Measurements from ENCODE around the gene FBXO31. TPM values are rescaled to one million over a fixed set of nuclear protein-coding genes. Genes with fewer than 3 reads are reported as not detected.
A peak's percentile ranks its signal among the peaks of the same experiment; 100 is the strongest.

The FBXO31 gene
- total and polyA plus RNA-seq, 2 of the 13 experiments (the other 11 are each of a cell fraction or from before 2014, with no cell fraction given): 92.4 to 101 TPM

- no peak; the same call in 1 of the 2 replicates for TF ChIP-seq ZNF772 (CRISPR knock-in tag; IDR thresholded peaks at IDR 0.05)
- TF ChIP-seq, protein P1, sequence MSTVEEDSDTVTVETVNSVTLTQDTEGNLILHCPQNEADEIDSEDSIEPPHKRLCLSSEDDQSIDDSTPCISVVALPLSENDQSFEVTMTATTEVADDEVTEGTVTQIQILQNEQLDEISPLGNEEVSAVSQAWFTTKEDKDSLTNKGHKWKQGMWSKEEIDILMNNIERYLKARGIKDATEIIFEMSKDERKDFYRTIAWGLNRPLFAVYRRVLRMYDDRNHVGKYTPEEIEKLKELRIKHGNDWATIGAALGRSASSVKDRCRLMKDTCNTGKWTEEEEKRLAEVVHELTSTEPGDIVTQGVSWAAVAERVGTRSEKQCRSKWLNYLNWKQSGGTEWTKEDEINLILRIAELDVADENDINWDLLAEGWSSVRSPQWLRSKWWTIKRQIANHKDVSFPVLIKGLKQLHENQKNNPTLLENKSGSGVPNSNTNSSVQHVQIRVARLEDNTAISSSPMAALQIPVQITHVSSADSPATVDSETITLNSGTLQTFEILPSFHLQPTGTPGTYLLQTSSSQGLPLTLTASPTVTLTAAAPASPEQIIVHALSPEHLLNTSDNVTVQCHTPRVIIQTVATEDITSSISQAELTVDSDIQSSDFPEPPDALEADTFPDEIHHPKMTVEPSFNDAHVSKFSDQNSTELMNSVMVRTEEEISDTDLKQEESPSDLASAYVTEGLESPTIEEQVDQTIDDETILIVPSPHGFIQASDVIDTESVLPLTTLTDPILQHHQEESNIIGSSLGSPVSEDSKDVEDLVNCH (CRISPR knock-in tag; IDR thresholded peaks at IDR 0.05): no peak
- TF ChIP-seq, protein P2, sequence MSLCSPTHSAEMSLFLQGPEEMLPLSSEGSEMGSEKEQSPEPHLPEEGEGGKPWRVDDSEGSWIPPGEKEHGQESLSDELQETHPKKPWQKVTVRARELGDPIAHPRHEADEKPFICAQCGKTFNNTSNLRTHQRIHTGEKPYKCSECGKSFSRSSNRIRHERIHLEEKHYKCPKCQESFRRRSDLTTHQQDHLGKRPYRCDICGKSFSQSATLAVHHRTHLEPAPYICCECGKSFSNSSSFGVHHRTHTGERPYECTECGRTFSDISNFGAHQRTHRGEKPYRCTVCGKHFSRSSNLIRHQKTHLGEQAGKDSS (CRISPR knock-in tag; IDR thresholded peaks at IDR 0.05; ENCODE audit: borderline replicate concordance, low read depth): peak; percentile 81; the same call in 1 of the 2 replicates
- TF ChIP-seq ZFP37 (CRISPR knock-in tag; IDR thresholded peaks at IDR 0.05; ENCODE audit: borderline replicate concordance): peak; percentile 88
- TF ChIP-seq ZKSCAN8 (CRISPR knock-in tag; IDR thresholded peaks at IDR 0.05; ENCODE audit: borderline replicate concordance): no peak; the same call in 1 of the 2 replicates
- TF ChIP-seq, protein P3, sequence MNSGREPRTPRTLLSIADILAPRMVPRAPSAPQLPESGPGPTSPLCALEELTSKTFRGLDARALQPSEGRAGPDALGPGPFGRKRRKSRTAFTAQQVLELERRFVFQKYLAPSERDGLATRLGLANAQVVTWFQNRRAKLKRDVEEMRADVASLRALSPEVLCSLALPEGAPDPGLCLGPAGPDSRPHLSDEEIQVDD (CRISPR knock-in tag; IDR thresholded peaks at IDR 0.05; ENCODE audit: borderline replicate concordance): no peak
- no peak; the same call in 1 of the 2 replicates for TF ChIP-seq ZNF768 (CRISPR knock-in tag; IDR thresholded peaks at IDR 0.05)
- TF ChIP-seq TCF7L2 (IDR thresholded peaks at IDR 0.05; ENCODE audit: low read depth, low read length): no peak
- TF ChIP-seq RBM22 (optimal IDR thresholded peaks at IDR 0.05; ENCODE audit: low read length): peak; percentile 99
- no peak for TF ChIP-seq CBX2 (IDR thresholded peaks at IDR 0.05; ENCODE audit: low read depth, low read length)
- no peak for TF ChIP-seq CBX2 (CRISPR knock-in tag; IDR thresholded peaks at IDR 0.05; ENCODE audit: low read depth)
- TF ChIP-seq ZNF383 (CRISPR knock-in tag; IDR thresholded peaks at IDR 0.05; ENCODE audit: borderline replicate concordance): no peak
- peak; percentile 31; the same call in 1 of the 2 replicates for TF ChIP-seq TFAP4 (IDR thresholded peaks at IDR 0.05; ENCODE audit: borderline replicate concordance, low read depth)
- no peak; the same call in 1 of the 2 replicates for TF ChIP-seq NRL (CRISPR knock-in tag; IDR thresholded peaks at IDR 0.05; ENCODE audit: borderline replicate concordance)
- no peak for TF ChIP-seq ZBTB1 (CRISPR knock-in tag; IDR thresholded peaks at IDR 0.05; ENCODE audit: borderline replicate concordance)
- TF ChIP-seq CENPX (CRISPR knock-in tag; IDR thresholded peaks at IDR 0.05): no peak
- 0 out of 2 replicates have a peak, but pooled peaks have one; percentile 82 for TF ChIP-seq RFXANK (CRISPR knock-in tag; IDR thresholded peaks at IDR 0.05)
- TF ChIP-seq NR2F1 (CRISPR knock-in tag; IDR thresholded peaks at IDR 0.05): peak; percentile 82 to 84
- peak; percentile 77 for TF ChIP-seq ZNF12 (CRISPR knock-in tag; IDR thresholded peaks at IDR 0.05)
- TF ChIP-seq MIER2 (CRISPR knock-in tag; IDR thresholded peaks at IDR 0.05): peak; percentile 78; the same call in 1 of the 2 replicates
- no peak for TF ChIP-seq ZNF713 (CRISPR knock-in tag; IDR thresholded peaks at IDR 0.05)
- TF ChIP-seq ETV6 (CRISPR knock-in tag; conservative IDR thresholded peaks at IDR 0.05): peak; percentile 63; the same call in 1 of the 2 replicates
- no peak for TF ChIP-seq PHB2 (IDR thresholded peaks at IDR 0.05; ENCODE audit: partially characterized antibody)
- TF ChIP-seq ZNF724P (CRISPR knock-in tag; IDR thresholded peaks at IDR 0.05; ENCODE audit: borderline replicate concordance): no peak
Observed at GRCh38 chr16:87383505-87384161, at the start of gene FBXO31 (continued).

All from HepG2 (cell line).